ENCODE results near the gene CELSR2.
A peak's percentile ranks its signal among the peaks of the same experiment; 100 is the strongest.

CELSR2 gene

GRCh38 chr1:109265741-109266330, 16.5 kb downstream of the CELSR2 start:
- DNase-seq (ENCODE audit: low read depth) = no peak
- TF ChIP-seq CTCF (conservative IDR thresholded peaks at IDR 0.05; ENCODE audit: low read length) = no peak
- H3K4me3 ChIP-seq (ENCODE audit: low read length) = no peak overlapping the region

GRCh38 chr1:109266965-109267364, 17.6 kb downstream of the CELSR2 start:
- H3K4me3 ChIP-seq (ENCODE audit: low read length) = no peak overlapping the region
- peak; percentile 63 for DNase-seq (ENCODE audit: low read depth)
- TF ChIP-seq CTCF (conservative IDR thresholded peaks at IDR 0.05; ENCODE audit: low read length) = no peak

GRCh38 chr1:109267743-109268300, 18.5 kb downstream of the CELSR2 start:
- H3K4me3 ChIP-seq (ENCODE audit: low read length) = no peak overlapping the region
- no peak for TF ChIP-seq CTCF (conservative IDR thresholded peaks at IDR 0.05; ENCODE audit: low read length)
- DNase-seq (ENCODE audit: low read depth) = no peak

GRCh38 chr1:109268431-109269211, 19.3 kb downstream of the CELSR2 start:
- H3K4me3 ChIP-seq (ENCODE audit: low read length) = no peak overlapping the region
- TF ChIP-seq CTCF (conservative IDR thresholded peaks at IDR 0.05; ENCODE audit: low read length) = no peak
- DNase-seq (ENCODE audit: low read depth) = no peak

GRCh38 chr1:109269212-109269980, 20.1 kb downstream of the CELSR2 start:
- no peak overlapping the region for H3K4me3 ChIP-seq (ENCODE audit: low read length)
- no peak for TF ChIP-seq CTCF (conservative IDR thresholded peaks at IDR 0.05; ENCODE audit: low read length)
- DNase-seq (ENCODE audit: low read depth) = no peak

GRCh38 chr1:109269981-109270622, 20.8 kb downstream of the CELSR2 start:
- no peak for DNase-seq (ENCODE audit: low read depth)
- TF ChIP-seq CTCF (conservative IDR thresholded peaks at IDR 0.05; ENCODE audit: low read length) = no peak
- no peak overlapping the region for H3K4me3 ChIP-seq (ENCODE audit: low read length)

Data from AG10803 (cell line).